D721Med (cell line): ENCODE measurements around the gene SUFU.
A peak's percentile ranks its signal among the peaks of the same experiment; 100 is the strongest.

ENCODE experiments used
- DNase-seq: peaks from one replicate; pipeline ENCODE4 v3.0.0; 2011; ENCODE audit warnings: low spot score; ENCODE audit not compliant: insufficient read length
- FAIRE-seq: peaks from 2 replicates; lab custom pipeline; 2011; peaks lifted over from hg19 to GRCh38; lab: Jason Lieb, UNC
- CTCF ChIP-seq: IDR thresholded peaks from 2 replicates; pipeline ENCODE4 v1.5.1; 2012; ENCODE audit warnings: mild to moderate bottlenecking, control low read depth; ENCODE audit not compliant: insufficient read depth; ENCODE audit errors: missing control alignments

SUFU gene

GRCh38 chr10:102677331-102678067 lies 173.7 kb downstream of the SUFU start:
- DNase-seq: no peak
- no peak for FAIRE-seq
- no peak for TF ChIP-seq CTCF

- no peak for FAIRE-seq
- TF ChIP-seq CTCF: no peak
- no peak for DNase-seq
Observed at GRCh38 chr10:102678068-102678400, 174.3 kb downstream of the SUFU start.

GRCh38 chr10:102678842-102679289 lies 175.1 kb downstream of the SUFU start:
- FAIRE-seq (no peak), DNase-seq (no peak)
- peak; percentile 54 for TF ChIP-seq CTCF

- FAIRE-seq (no peak), DNase-seq (no peak)
- TF ChIP-seq CTCF: no peak
Observed at GRCh38 chr10:102679596-102679995, 175.8 kb downstream of the SUFU start.

- no peak for DNase-seq
Observed at GRCh38 chr10:102681696-102682095, 177.9 kb downstream of the SUFU start.

GRCh38 chr10:102682416-102682815 lies 178.6 kb downstream of the SUFU start:
- FAIRE-seq (no peak), DNase-seq (no peak)
- no peak for TF ChIP-seq CTCF

More at GRCh38 chr10:102681696-102682095, 177.9 kb downstream of the SUFU start:
- FAIRE-seq: no peak
- no peak for TF ChIP-seq CTCF

GRCh38 chr10:102682981-102683380 lies 179.2 kb downstream of the SUFU start:
- no peak for FAIRE-seq
- no peak for DNase-seq
- TF ChIP-seq CTCF: no peak
